ENCODE results near the gene KRT34.
"Not testable (repeated sequence)": the region's sequence is repeated elsewhere in the genome, so short reads cannot be mapped to it uniquely, and the experiment has no call there.

The KRT34 gene

DNA sequence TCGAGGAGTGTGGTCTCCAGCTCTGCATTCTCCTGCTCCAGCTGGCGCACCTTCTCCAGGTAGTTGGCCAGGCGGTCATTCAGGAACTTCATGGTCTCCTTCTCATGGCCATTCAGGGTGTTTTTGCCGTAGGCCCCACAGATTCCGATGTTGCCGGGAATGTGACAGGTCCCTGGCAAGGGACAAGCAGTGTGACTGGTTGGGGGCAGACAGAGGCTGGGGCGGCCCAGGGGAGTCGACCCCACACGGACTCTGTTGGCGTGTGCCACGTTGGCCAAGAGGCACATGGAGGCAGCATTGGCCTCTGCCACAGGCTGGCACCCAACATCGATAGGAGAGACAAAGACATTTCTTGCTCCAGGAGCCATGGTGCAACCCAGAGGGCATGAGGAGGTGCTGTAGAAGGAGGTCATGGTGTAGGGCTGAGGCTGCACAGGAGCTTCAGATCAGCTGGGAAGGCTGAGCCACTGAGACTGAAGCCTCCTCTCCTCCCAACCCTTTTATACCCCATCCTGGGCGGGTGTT, 42.1 kb upstream of the KRT34 start, which contains the start of gene KRT37:
TSS of gene KRT37 (minus strand) at position 475 of the 525 bp plus-strand sequence. CDS start at position 413, 62 bp downstream.
- H3K27ac ChIP-seq (ENCODE audit: low read depth, low read length): no peak within 1 kb of the TSS
- no peak within 1 kb of the TSS for H2AFZ ChIP-seq (ENCODE audit: low read depth, low read length, severe bottlenecking)
- no peak within 1 kb of the TSS for H3K4me2 ChIP-seq (ENCODE audit: low read depth, low read length, poor library complexity, severe bottlenecking)
- TF ChIP-seq, protein P1, sequence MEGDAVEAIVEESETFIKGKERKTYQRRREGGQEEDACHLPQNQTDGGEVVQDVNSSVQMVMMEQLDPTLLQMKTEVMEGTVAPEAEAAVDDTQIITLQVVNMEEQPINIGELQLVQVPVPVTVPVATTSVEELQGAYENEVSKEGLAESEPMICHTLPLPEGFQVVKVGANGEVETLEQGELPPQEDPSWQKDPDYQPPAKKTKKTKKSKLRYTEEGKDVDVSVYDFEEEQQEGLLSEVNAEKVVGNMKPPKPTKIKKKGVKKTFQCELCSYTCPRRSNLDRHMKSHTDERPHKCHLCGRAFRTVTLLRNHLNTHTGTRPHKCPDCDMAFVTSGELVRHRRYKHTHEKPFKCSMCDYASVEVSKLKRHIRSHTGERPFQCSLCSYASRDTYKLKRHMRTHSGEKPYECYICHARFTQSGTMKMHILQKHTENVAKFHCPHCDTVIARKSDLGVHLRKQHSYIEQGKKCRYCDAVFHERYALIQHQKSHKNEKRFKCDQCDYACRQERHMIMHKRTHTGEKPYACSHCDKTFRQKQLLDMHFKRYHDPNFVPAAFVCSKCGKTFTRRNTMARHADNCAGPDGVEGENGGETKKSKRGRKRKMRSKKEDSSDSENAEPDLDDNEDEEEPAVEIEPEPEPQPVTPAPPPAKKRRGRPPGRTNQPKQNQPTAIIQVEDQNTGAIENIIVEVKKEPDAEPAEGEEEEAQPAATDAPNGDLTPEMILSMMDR (IDR thresholded peaks at IDR 0.05; ENCODE audit: insufficient read depth, low read length, poor library complexity, severe bottlenecking): no peak
- no peak for TF ChIP-seq EZH2phosphoT487 (conservative IDR thresholded peaks at IDR 0.05; ENCODE audit: low read length)
- no peaks in the 10 kb centered on the region for H3K9me3 ChIP-seq (ENCODE audit: insufficient read depth, low read length)
- no peaks in the 10 kb centered on the region for H3F3A ChIP-seq (ENCODE audit: insufficient read depth)
- no peak within 1 kb of the TSS for H3K9ac ChIP-seq (ENCODE audit: low read length)
- no peaks in the 10 kb centered on the region for H4K20me1 ChIP-seq (ENCODE audit: low read depth, low read length)
- no peak within 1 kb of the TSS for H3K4me3 ChIP-seq (ENCODE audit: insufficient read depth, low read length, poor library complexity, severe bottlenecking)
- H3K36me3 ChIP-seq (ENCODE audit: low read length): no peaks in the 10 kb centered on the region
- no peaks in the 10 kb centered on the region for H3K9me2 ChIP-seq (replicated peaks; ENCODE audit: insufficient read depth, low read length)
- no peaks in the 10 kb centered on the region for H3K27me3 ChIP-seq (ENCODE audit: low read length)
- no peaks in the 10 kb centered on the region for H3K79me2 ChIP-seq (ENCODE audit: insufficient read depth, low read length)

DNA sequence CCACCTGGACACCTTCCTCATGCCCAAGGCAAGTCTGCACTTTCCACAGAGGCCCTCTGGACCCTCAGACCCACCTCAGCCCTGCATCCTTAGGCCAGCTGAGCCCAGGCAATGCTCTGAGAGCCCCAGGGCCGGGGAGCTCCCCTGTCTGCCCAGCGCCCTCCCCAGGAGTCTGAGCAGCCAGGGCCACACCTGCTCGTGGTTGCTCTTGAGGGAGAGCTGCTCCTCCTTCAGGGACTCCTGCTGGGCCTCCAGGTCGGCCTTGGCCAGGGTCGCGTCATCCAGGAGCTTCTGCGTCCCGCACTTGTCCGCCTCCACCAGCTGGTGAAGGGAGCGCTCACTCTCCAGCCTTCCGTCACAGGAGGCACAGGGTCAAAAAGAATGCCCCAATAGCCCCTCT, 40.5 kb upstream of the KRT34 start:
- not testable (repeated sequence) for H3F3A ChIP-seq (ENCODE audit: insufficient read depth); H3K4me2 ChIP-seq (ENCODE audit: low read depth, low read length, poor library complexity, severe bottlenecking); H3K9me2 ChIP-seq (replicated peaks; ENCODE audit: insufficient read depth, low read length); H4K20me1 ChIP-seq (ENCODE audit: low read depth, low read length); H3K36me3 ChIP-seq (ENCODE audit: low read length); H3K79me2 ChIP-seq (ENCODE audit: insufficient read depth, low read length); H3K9ac ChIP-seq (ENCODE audit: low read length); H3K4me3 ChIP-seq (ENCODE audit: insufficient read depth, low read length, poor library complexity, severe bottlenecking); H3K27me3 ChIP-seq (ENCODE audit: low read length); H2AFZ ChIP-seq (ENCODE audit: low read depth, low read length, severe bottlenecking); H3K9me3 ChIP-seq (ENCODE audit: insufficient read depth, low read length); H3K27ac ChIP-seq (ENCODE audit: low read depth, low read length)

DNA sequence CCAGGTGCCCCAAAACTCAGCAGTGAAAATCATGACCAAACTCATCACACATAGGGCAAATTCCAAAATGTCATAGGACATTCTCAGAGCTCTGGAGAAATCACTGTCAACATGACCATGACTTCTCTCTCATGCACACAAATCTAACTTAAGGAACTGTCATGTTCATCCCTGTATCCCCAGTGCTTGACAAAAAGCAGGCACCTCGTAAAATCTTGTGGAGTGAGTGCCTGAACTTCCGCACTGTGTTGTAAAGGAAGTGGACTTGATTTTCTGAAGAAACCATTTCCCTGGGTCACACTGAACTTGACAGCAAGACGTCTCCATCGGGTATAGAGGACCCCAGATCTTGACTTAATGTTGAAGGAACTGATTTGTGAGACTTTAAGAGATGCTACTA, 39.5 kb upstream of the KRT34 start:
- no peak overlapping the region for H3K4me3 ChIP-seq (ENCODE audit: insufficient read depth, low read length, poor library complexity, severe bottlenecking)
- H3K79me2 ChIP-seq (ENCODE audit: insufficient read depth, low read length): no peaks in the 10 kb centered on the region
- no peak overlapping the region for H3K9ac ChIP-seq (ENCODE audit: low read length)
- no peaks in the 10 kb centered on the region for H3K9me2 ChIP-seq (replicated peaks; ENCODE audit: insufficient read depth, low read length)
- no peaks in the 10 kb centered on the region for H3K9me3 ChIP-seq (ENCODE audit: insufficient read depth, low read length)
- no peaks in the 10 kb centered on the region for H3K27me3 ChIP-seq (ENCODE audit: low read length)
- H2AFZ ChIP-seq (ENCODE audit: low read depth, low read length, severe bottlenecking): no peak overlapping the region
- no peaks in the 10 kb centered on the region for H4K20me1 ChIP-seq (ENCODE audit: low read depth, low read length)
- no peaks in the 10 kb centered on the region for H3F3A ChIP-seq (ENCODE audit: insufficient read depth)
- H3K27ac ChIP-seq (ENCODE audit: low read depth, low read length): no peak overlapping the region
- no peak for TF ChIP-seq EZH2phosphoT487 (conservative IDR thresholded peaks at IDR 0.05; ENCODE audit: low read length)
- H3K36me3 ChIP-seq (ENCODE audit: low read length): no peaks in the 10 kb centered on the region
- H3K4me2 ChIP-seq (ENCODE audit: low read depth, low read length, poor library complexity, severe bottlenecking): no peak overlapping the region

DNA sequence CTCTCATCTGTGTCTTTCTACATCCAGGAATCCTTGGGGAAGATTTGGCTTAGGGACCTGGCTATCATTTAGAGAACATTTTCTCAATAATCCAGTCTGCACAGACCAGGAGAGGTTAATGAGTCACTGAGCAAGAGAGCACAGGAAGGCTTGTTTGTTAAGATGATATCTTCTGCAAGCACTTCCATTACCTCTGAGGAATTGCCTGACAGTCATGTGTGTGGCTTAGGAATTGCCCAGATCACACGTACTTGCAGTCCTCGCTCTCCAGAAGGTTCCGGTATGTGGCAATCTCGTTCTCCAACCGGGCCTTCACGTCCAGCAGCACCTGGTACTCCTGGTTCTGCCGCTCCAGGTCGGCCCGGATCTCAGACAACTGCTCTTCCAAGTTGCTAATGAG, 39.0 kb upstream of the KRT34 start:
- no peak for TF ChIP-seq EZH2phosphoT487 (conservative IDR thresholded peaks at IDR 0.05; ENCODE audit: low read length)
- TF ChIP-seq, protein P1 (IDR thresholded peaks at IDR 0.05; ENCODE audit: insufficient read depth, low read length, poor library complexity, severe bottlenecking): no peak
- Histone ChIP-seq H3K9me3 (ENCODE audit: insufficient read depth, low read length) (no peaks in the 10 kb centered on the region), H3K79me2 (ENCODE audit: insufficient read depth, low read length) (no peaks in the 10 kb centered on the region), H3K27me3 (ENCODE audit: low read length) (no peaks in the 10 kb centered on the region), H2AFZ (ENCODE audit: low read depth, low read length, severe bottlenecking) (no peak overlapping the region), H3K4me2 (ENCODE audit: low read depth, low read length, poor library complexity, severe bottlenecking) (no peak overlapping the region), H3K4me3 (ENCODE audit: insufficient read depth, low read length, poor library complexity, severe bottlenecking) (no peak overlapping the region), H3K36me3 (ENCODE audit: low read length) (no peaks in the 10 kb centered on the region), H4K20me1 (ENCODE audit: low read depth, low read length) (no peaks in the 10 kb centered on the region), H3K9ac (ENCODE audit: low read length) (no peak overlapping the region), H3K27ac (ENCODE audit: low read depth, low read length) (no peak overlapping the region), H3F3A (ENCODE audit: insufficient read depth) (no peaks in the 10 kb centered on the region), H3K9me2 (replicated peaks; ENCODE audit: insufficient read depth, low read length) (no peaks in the 10 kb centered on the region)
